ENCODE data around the gene DPM2. TPM values are rescaled to one million over a fixed set of nuclear protein-coding genes. Genes with fewer than 3 reads are reported as not detected.
A peak's percentile ranks its signal among the peaks of the same experiment; 100 is the strongest.

Gene DPM2
- total RNA-seq, 4 donors from 2014 or later = 6.7 to 33.1 (median 15.9) TPM

- H3K27ac ChIP-seq = peak overlapping the region; percentile 90 to 91
- H3K4me3 ChIP-seq = no peak overlapping the region
- no peak for TF ChIP-seq POLR2A (IDR thresholded peaks at IDR 0.05)
- TF ChIP-seq CTCF (IDR thresholded peaks at IDR 0.05) = no peak
- H3K27me3 ChIP-seq = no peaks in the 10 kb centered on the region
- peaks cover 15 to 59% of the 10 kb centered on the region in 2 donors for H3K4me1 ChIP-seq
- H3K9me3 ChIP-seq = no peaks in the 10 kb centered on the region
- intact Hi-C loops (cut with DNase I; ENCODE audit: low total_unique reads) = no loop called here
- no peaks in the 10 kb centered on the region for H3K36me3 ChIP-seq
- DNase-seq = no peak
Measured at GRCh38 chr9:127976498-127976897, 38.8 kb upstream of the DPM2 start.

GRCh38 chr9:127975376-127976315 is 38.0 kb upstream of the DPM2 start:
- intact Hi-C loops (cut with DNase I; ENCODE audit: low total_unique reads) = no loop called here
- Histone ChIP-seq H3K27ac (peak overlapping the region; percentile 90 to 91), H3K4me3 (no peak overlapping the region), H3K36me3 (no peaks in the 10 kb centered on the region), H3K27me3 (no peaks in the 10 kb centered on the region), H3K4me1 (peaks cover 23 to 61% of the 10 kb centered on the region in 2 donors), H3K9me3 (no peaks in the 10 kb centered on the region)
- TF ChIP-seq CTCF (IDR thresholded peaks at IDR 0.05) = no peak
- TF ChIP-seq POLR2A (IDR thresholded peaks at IDR 0.05) = no peak
- DNase-seq = no peak

- Histone ChIP-seq H3K4me3 (no peak overlapping the region), H3K27ac (peak overlapping the region; percentile 90 to 91), H3K27me3 (no peaks in the 10 kb centered on the region), H3K4me1 (peaks cover 27 to 61% of the 10 kb centered on the region in 2 donors), H3K9me3 (no peaks in the 10 kb centered on the region), H3K36me3 (no peaks in the 10 kb centered on the region)
- intact Hi-C loops (cut with DNase I; ENCODE audit: low total_unique reads) = no loop called here
- TF ChIP-seq CTCF (IDR thresholded peaks at IDR 0.05) (no peak), POLR2A (IDR thresholded peaks at IDR 0.05) (no peak)
- peak; percentile 79 for DNase-seq
Measured at GRCh38 chr9:127974769-127975261, 37.2 kb upstream of the DPM2 start.

GRCh38 chr9:127974001-127974768 is 36.5 kb upstream of the DPM2 start:
- no peak for TF ChIP-seq CTCF (IDR thresholded peaks at IDR 0.05)
- no peak for TF ChIP-seq POLR2A (IDR thresholded peaks at IDR 0.05)
- H3K27ac ChIP-seq = peak overlapping the region; percentile 90 to 91
- H3K27me3 ChIP-seq = no peaks in the 10 kb centered on the region
- DNase-seq = no peak
- H3K4me1 ChIP-seq = peaks cover 27 to 64% of the 10 kb centered on the region in 2 donors
- no peaks in the 10 kb centered on the region for H3K9me3 ChIP-seq
- intact Hi-C loops (cut with DNase I; ENCODE audit: low total_unique reads) = no loop called here
- no peaks in the 10 kb centered on the region for H3K36me3 ChIP-seq
- no peak overlapping the region for H3K4me3 ChIP-seq

Measured in uterus (tissue), 4 donors.